ENCODE data around the gene HECTD2.

The HECTD2 gene

DNA sequence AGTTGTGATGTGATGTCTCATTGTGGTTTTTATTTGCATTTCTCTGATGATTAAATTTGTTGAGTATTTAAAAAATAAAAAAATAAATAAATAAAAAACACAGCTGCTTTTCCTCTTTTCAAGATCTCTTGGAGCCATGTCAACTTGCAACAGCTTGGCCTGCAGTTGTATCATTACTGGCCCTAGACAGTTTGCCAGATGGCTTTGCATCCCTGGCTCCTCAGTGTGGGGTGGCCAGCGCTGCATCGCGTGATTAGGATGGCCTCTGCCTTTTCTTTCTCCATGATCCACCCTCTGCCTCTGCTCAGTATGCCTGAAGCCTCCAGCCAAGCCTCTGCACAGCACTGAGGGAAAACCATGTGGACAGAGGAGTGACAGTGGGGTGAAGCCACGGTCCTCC is 126.0 kb downstream of the HECTD2 start:
- TF ChIP-seq, protein P1, sequence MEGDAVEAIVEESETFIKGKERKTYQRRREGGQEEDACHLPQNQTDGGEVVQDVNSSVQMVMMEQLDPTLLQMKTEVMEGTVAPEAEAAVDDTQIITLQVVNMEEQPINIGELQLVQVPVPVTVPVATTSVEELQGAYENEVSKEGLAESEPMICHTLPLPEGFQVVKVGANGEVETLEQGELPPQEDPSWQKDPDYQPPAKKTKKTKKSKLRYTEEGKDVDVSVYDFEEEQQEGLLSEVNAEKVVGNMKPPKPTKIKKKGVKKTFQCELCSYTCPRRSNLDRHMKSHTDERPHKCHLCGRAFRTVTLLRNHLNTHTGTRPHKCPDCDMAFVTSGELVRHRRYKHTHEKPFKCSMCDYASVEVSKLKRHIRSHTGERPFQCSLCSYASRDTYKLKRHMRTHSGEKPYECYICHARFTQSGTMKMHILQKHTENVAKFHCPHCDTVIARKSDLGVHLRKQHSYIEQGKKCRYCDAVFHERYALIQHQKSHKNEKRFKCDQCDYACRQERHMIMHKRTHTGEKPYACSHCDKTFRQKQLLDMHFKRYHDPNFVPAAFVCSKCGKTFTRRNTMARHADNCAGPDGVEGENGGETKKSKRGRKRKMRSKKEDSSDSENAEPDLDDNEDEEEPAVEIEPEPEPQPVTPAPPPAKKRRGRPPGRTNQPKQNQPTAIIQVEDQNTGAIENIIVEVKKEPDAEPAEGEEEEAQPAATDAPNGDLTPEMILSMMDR (IDR thresholded peaks at IDR 0.05; ENCODE audit: insufficient read depth, low read length, poor library complexity, severe bottlenecking): no peak
- Histone ChIP-seq H3K4me3 (replicated peaks; ENCODE audit: low read depth, low read length) (no peak overlapping the region), H3K36me3 (ENCODE audit: control insufficient read depth, insufficient read depth, low read length) (no peaks in the 10 kb centered on the region), H3K27me3 (replicated peaks; ENCODE audit: control insufficient read depth, insufficient read depth, low read length) (no peaks in the 10 kb centered on the region; the same call in 1 of the 2 replicates)
- no peak for DNase-seq (ENCODE audit: extremely low read depth, insufficient read length)

DNA sequence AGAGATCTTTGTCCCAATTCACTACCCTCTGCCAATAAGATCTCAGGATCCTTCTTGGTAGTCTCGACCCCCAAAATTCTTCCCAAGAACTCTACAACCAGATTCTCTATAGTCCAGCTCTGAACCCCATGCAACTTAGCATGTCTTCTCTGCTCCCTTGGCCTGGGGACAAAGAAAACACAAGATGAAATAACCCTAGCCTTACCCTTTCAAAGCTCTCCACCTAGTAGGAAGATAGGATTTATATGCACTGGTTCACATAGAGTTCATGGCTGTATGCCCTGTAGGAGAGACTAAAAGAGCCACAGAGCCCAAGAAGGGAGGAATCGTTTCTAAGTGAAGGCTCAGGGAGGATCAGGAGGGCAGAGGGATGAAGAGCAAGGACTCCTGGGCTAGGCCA is 126.6 kb downstream of the HECTD2 start:
- Histone ChIP-seq H3K36me3 (ENCODE audit: control insufficient read depth, insufficient read depth, low read length) (no peaks in the 10 kb centered on the region), H3K4me3 (replicated peaks; ENCODE audit: low read depth, low read length) (no peak overlapping the region), H3K27me3 (replicated peaks; ENCODE audit: control insufficient read depth, insufficient read depth, low read length) (no peaks in the 10 kb centered on the region; the same call in 1 of the 2 replicates)
- TF ChIP-seq, protein P1 (IDR thresholded peaks at IDR 0.05; ENCODE audit: insufficient read depth, low read length, poor library complexity, severe bottlenecking): no peak
- no peak for DNase-seq (ENCODE audit: extremely low read depth, insufficient read length)

DNA sequence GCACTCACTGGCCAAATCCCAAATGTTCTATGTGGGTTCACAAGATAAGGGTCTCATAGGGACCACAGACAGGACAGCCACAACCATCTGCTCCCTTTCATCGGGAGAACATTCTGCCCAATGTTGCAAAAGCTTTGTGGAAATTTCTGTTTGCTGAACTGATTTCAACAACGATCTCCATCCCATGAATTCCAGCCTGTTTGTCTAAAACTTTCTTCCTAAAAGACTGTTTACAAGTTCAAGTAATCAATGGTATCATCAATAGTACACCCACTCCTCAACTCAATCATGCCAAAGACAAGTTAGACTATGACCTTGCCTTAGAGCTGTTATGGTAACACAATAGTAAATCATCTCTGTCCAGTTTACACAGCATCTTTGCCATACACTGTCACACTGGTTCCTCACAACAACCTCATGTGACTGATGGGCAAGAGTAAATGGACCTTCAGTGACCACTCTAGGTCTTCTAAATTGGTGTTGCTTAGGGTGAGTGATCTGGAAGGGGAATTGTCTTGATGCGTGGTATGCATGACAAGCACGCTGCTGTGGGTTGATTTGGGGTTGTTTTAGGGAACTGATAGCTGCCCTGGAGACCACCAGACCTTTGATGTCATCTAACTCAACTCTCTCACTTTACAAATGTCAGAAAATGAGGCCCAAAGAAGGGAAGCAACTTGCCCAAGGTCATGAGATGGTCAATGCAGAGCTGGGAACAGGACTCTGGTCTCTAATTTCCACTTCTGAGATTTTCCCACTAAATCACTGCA is 127.7 kb downstream of the HECTD2 start:
- no peak for DNase-seq (ENCODE audit: extremely low read depth, insufficient read length)
- Histone ChIP-seq H3K36me3 (ENCODE audit: control insufficient read depth, insufficient read depth, low read length) (no peaks in the 10 kb centered on the region), H3K27me3 (replicated peaks; ENCODE audit: control insufficient read depth, insufficient read depth, low read length) (no peaks in the 10 kb centered on the region; the same call in 1 of the 2 replicates), H3K4me3 (replicated peaks; ENCODE audit: low read depth, low read length) (no peak overlapping the region)
- TF ChIP-seq, protein P1 (IDR thresholded peaks at IDR 0.05; ENCODE audit: insufficient read depth, low read length, poor library complexity, severe bottlenecking): no peak

DNA sequence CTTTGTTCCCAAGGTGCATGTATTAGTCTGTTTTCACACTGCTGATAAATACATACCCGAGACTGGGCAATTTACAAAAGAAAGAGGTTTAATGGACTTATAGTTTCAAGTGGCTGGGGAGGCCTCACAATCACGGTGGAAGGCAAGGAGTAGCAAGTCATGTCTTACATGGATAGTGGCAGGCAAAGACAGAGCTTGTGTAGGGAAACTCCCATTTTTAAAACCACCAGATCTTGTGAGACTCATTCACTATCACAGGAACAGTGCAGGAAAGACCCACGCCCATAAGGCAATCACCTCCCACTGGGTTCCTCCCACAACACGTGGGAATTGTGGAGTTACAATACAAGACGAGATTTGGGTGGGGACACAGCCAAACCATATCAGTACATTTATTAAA is 129.8 kb downstream of the HECTD2 start:
- H3K27me3 ChIP-seq (replicated peaks; ENCODE audit: control insufficient read depth, insufficient read depth, low read length): no peaks in the 10 kb centered on the region; the same call in 1 of the 2 replicates
- TF ChIP-seq, protein P1 (IDR thresholded peaks at IDR 0.05; ENCODE audit: insufficient read depth, low read length, poor library complexity, severe bottlenecking): no peak
- DNase-seq (ENCODE audit: extremely low read depth, insufficient read length): no peak
- no peaks in the 10 kb centered on the region for H3K36me3 ChIP-seq (ENCODE audit: control insufficient read depth, insufficient read depth, low read length)
- H3K4me3 ChIP-seq (replicated peaks; ENCODE audit: low read depth, low read length): no peak overlapping the region

DNA sequence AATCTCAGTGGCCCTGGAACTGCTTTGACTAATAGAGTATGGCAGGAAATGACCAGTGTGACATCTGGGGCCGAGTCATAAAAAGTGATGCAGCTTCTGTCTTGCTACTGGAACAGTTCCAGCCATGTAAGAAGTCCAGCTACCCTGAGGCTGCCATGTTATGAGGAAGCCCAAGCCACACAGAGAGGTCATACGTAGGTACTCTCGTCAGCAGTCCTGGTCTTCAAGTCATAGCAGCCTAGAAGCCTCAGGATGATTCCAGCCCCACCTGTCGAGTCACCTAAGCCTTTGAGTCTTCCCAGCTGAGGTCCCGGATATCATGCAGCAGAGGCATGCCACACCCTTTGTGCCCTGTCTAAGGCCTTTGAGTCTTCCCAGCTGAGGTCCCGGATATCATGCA is 130.6 kb downstream of the HECTD2 start:
- TF ChIP-seq, protein P1 (IDR thresholded peaks at IDR 0.05; ENCODE audit: insufficient read depth, low read length, poor library complexity, severe bottlenecking): no peak
- no peaks in the 10 kb centered on the region; the same call in 1 of the 2 replicates for H3K27me3 ChIP-seq (replicated peaks; ENCODE audit: control insufficient read depth, insufficient read depth, low read length)
- no peak for DNase-seq (ENCODE audit: extremely low read depth, insufficient read length)
- no peaks in the 10 kb centered on the region for H3K36me3 ChIP-seq (ENCODE audit: control insufficient read depth, insufficient read depth, low read length)
- no peak overlapping the region for H3K4me3 ChIP-seq (replicated peaks; ENCODE audit: low read depth, low read length)

Data from GM06990 (cell line).